HepG2 (cell line): Measurements from ENCODE around the gene MRPL34. TPM values are rescaled to one million over a fixed set of nuclear protein-coding genes. Genes with fewer than 3 reads are reported as not detected.

ENCODE experiments used
- CBFB ChIP-seq: sonication (generic); formaldehyde crosslinking; IDR thresholded peaks from 2 replicates; pipeline ENCODE4 v1.4.0; 2020; ENCODE audit warnings: missing genetic modification reagents
- CBX2 ChIP-seq, 2 experiments: fragments of 200-600 bp in 1 of 2; sonication (generic); formaldehyde crosslinking in 1 of 2; IDR thresholded peaks; 2 replicates each; pipeline versions ENCODE4 v1.7.0 to v1.8.1; 2018 to 2022; ENCODE audit warnings: low read depth in 2 of 2, low read length in 1 of 2, mild to moderate bottlenecking in 1 of 2, missing genetic modification reagents in 1 of 2
- ETS1 ChIP-seq: sonication (generic); formaldehyde crosslinking; IDR thresholded peaks from 2 replicates; pipeline ENCODE4 v1.4.0; 2020; ENCODE audit warnings: missing genetic modification reagents
- FOXC1 ChIP-seq: sonication (generic); formaldehyde crosslinking; IDR thresholded peaks from 2 replicates; pipeline ENCODE4 v1.8.0; 2022; ENCODE audit warnings: mild to moderate bottlenecking, missing genetic modification reagents, borderline replicate concordance
- HNF1A ChIP-seq, 2 experiments: sonication (generic) in 1 of 2; formaldehyde crosslinking in 1 of 2; IDR thresholded peaks; 2 replicates each; pipeline versions ENCODE4 v1.4.0 to v1.6.1; 2016 to 2020; ENCODE audit warnings: borderline replicate concordance in 1 of 2, low read depth in 1 of 2, mild to moderate bottlenecking in 1 of 2, missing genetic modification reagents in 1 of 2
- KLF12 ChIP-seq: sonication (generic); formaldehyde crosslinking; IDR thresholded peaks from 2 replicates; pipeline ENCODE4 v1.4.0; 2020; ENCODE audit warnings: missing genetic modification reagents, borderline replicate concordance
- MAFF ChIP-seq: IDR thresholded peaks from 2 replicates; pipeline ENCODE4 v1.6.1; 2011; ENCODE audit warnings: low read depth, low read length, improper control_type of control experiment
- NCOA2 ChIP-seq: sonication (generic); formaldehyde crosslinking; IDR thresholded peaks from 2 replicates; pipeline ENCODE4 v1.8.0; 2022; ENCODE audit warnings: inconsistent platforms
- RBAK ChIP-seq: sonication (generic); formaldehyde crosslinking; IDR thresholded peaks from 2 replicates; pipeline ENCODE4 v1.5.1; 2020; ENCODE audit warnings: mild to moderate bottlenecking, missing genetic modification reagents
- SNAPC5 ChIP-seq: sonication (generic); formaldehyde crosslinking; IDR thresholded peaks from 2 replicates; pipeline ENCODE4 v1.8.1; 2023; ENCODE audit warnings: mild to moderate bottlenecking, missing genetic modification reagents, borderline replicate concordance
- SOX13 ChIP-seq, 3 experiments: fragments of 450-650 bp in 1 of 3; sonication (generic) in 1 of 3; formaldehyde crosslinking in 1 of 3; IDR thresholded peaks in 2 of 3; conservative IDR thresholded peaks in 1 of 3; 2 replicates each; pipeline versions ENCODE4 v1.5.0 to v1.6.1; 2016 to 2020; ENCODE audit warnings: antibody characterized with exemption in 1 of 3, mild to moderate bottlenecking in 1 of 3, missing compliant biosample characterization in 1 of 3, missing genetic modification reagents in 1 of 3, moderate library complexity in 1 of 3
- TOPORS ChIP-seq: sonication (generic); formaldehyde crosslinking; IDR thresholded peaks from 2 replicates; pipeline ENCODE4 v1.8.0; 2023; ENCODE audit warnings: mild to moderate bottlenecking, missing genetic modification reagents
- ZNF230 ChIP-seq: sonication (generic); formaldehyde crosslinking; IDR thresholded peaks from 2 replicates; pipeline ENCODE4 v1.4.0; 2020; ENCODE audit warnings: mild to moderate bottlenecking, missing genetic modification reagents
- ZNF646 ChIP-seq: sonication (generic); formaldehyde crosslinking; IDR thresholded peaks from 2 replicates; pipeline ENCODE4 v1.9.0; 2021; ENCODE audit warnings: mild to moderate bottlenecking, missing genetic modification reagents
- ZNF773 ChIP-seq: sonication (generic); formaldehyde crosslinking; IDR thresholded peaks from 2 replicates; pipeline ENCODE4 v1.4.0; 2020; ENCODE audit warnings: missing genetic modification reagents, borderline replicate concordance
- polyA plus RNA-seq, 8 experiments: library from polyadenylated mRNA; depleted of rRNA in 3 of 8; stranded (reverse) in 7 of 8; unstranded in 1 of 8; fragments of >200 nt; fragmentation: Illumina TruSeq in 4 of 8; extraction: Trizol in 4 of 8; gene quantifications; 2 replicates each; pipeline versions ENCODE4 v1.2.1 to v1.2.3, GENCODE V29; 2011 to 2016; ENCODE audit warnings: low read depth in 4 of 8, missing spikeins in 1 of 8, mixed read lengths in 1 of 8; ENCODE audit not compliant: insufficient read depth in 1 of 8
- total RNA-seq, 5 experiments: library from RNA; depleted of rRNA; stranded (reverse); fragments of >200 nt; fragmentation: Illumina TruSeq; extraction: Trizol; gene quantifications; 2 replicates each; pipeline ENCODE4 v1.2.3, GENCODE V29; 2016; ENCODE audit warnings: low read depth in 1 of 5

MRPL34 gene
- total and polyA plus RNA-seq, 2 of the 13 experiments (the other 11 are each of a cell fraction or from before 2014, with no cell fraction given): 74.0 to 77.3 TPM

- no peak for TF ChIP-seq ZNF646 (CRISPR knock-in tag)
- TF ChIP-seq SNAPC5 (CRISPR knock-in tag): no peak
- TF ChIP-seq ETS1 (CRISPR knock-in tag): no peak
- no peak for TF ChIP-seq RBAK
- TF ChIP-seq FOXC1 (CRISPR knock-in tag): peak; percentile 74; the same call in 1 of the 2 replicates
- no peak for TF ChIP-seq MAFF
- no peak for TF ChIP-seq CBX2 (IDR thresholded peaks at IDR 0.05; ENCODE audit: low read depth, low read length)
- TF ChIP-seq CBX2 (CRISPR knock-in tag; IDR thresholded peaks at IDR 0.05; ENCODE audit: low read depth): no peak
- peak; percentile 24; the same call in 1 of the 2 replicates for TF ChIP-seq ZNF773 (CRISPR knock-in tag)
- no peak for TF ChIP-seq NCOA2 (CRISPR knock-in tag)
- no peak for TF ChIP-seq TOPORS (CRISPR knock-in tag)
- no peak for TF ChIP-seq HNF1A (IDR thresholded peaks at IDR 0.05; ENCODE audit: low read depth)
- no peak for TF ChIP-seq HNF1A (CRISPR knock-in tag; IDR thresholded peaks at IDR 0.05; ENCODE audit: borderline replicate concordance)
- no peak for TF ChIP-seq ZNF230 (CRISPR knock-in tag)
- TF ChIP-seq SOX13 (IDR thresholded peaks at IDR 0.05): no peak
- 0 out of 4 replicates have a peak, but pooled peaks of 1 of the 2 experiments have one; percentile 14 for TF ChIP-seq SOX13 (CRISPR knock-in tag; conservative IDR thresholded peaks at IDR 0.05 in 1 of 2, IDR thresholded peaks at IDR 0.05 in 1 of 2)
- no peak; the same call in 1 of the 2 replicates for TF ChIP-seq CBFB
- no peak for TF ChIP-seq KLF12 (CRISPR knock-in tag)
Observed at GRCh38 chr19:17303167-17303939, 2.3 kb upstream of the MRPL34 start, which contains the start of gene ABHD8 (continued).
